WERI-Rb-1 (cell line): ENCODE data around the gene PAQR6.

ENCODE experiments used
- DNase-seq: peaks from one replicate; pipeline ENCODE4 v3.0.0-alpha.2; 2020
- H3K27ac ChIP-seq: fragments of 250-450 bp; sonication (Bioruptor Pico); 2 replicates; pipeline ENCODE4 v1.5.1; 2020; ENCODE audit warnings: mild to moderate bottlenecking, moderate library complexity
- H3K27me3 ChIP-seq: fragments of 250-450 bp; sonication (Bioruptor Pico); 2 replicates; pipeline ENCODE4 v1.5.1; 2021; ENCODE audit warnings: mild to moderate bottlenecking, low read depth, moderate library complexity; ENCODE audit not compliant: insufficient read depth, severe bottlenecking
- H3K36me3 ChIP-seq: fragments of 250-450 bp; sonication (Bioruptor Pico); 2 replicates; pipeline ENCODE4 v1.5.1; 2020; ENCODE audit warnings: mild to moderate bottlenecking, moderate library complexity
- H3K4me3 ChIP-seq: 2 replicates; pipeline ENCODE4 v1.5.1; 2011; ENCODE audit warnings: low read depth, mild to moderate bottlenecking, control low read depth, low read length
- H3K9me3 ChIP-seq: fragments of 250-450 bp; sonication (Bioruptor Pico); 2 replicates; pipeline ENCODE4 v1.5.1; 2021; ENCODE audit warnings: mild to moderate bottlenecking, moderate library complexity; ENCODE audit not compliant: severe bottlenecking
- TF ChIP-seq, protein P1 (sequence below): IDR thresholded peaks from 2 replicates; pipeline ENCODE4 v1.5.1; 2011; ENCODE audit warnings: low read depth, mild to moderate bottlenecking, control low read depth, inconsistent platforms, low read length

Gene PAQR6

DNA sequence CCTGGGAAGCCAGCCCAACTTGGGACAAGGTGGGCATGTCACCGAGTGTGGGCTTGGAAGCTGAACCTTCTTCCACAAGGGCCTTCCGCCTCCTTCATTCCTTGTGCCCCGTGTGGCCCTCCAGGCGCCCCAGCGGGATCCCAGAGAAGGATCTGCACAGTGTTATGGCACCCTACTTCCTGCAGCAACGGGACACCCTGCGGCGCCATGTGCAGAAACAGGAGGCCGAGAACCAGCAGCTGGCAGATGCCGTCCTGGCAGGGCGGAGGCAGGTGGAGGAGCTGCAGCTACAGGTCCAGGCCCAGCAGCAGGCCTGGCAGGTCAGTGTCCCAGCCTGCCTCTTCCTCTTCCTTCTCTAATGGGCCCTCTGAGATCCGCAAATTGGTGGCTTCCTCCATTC is 11.7 kb downstream of the PAQR6 start:
- H3K27me3 ChIP-seq: no peaks in the 10 kb centered on the region
- H3K36me3 ChIP-seq: peaks cover 82% of the 10 kb centered on the region
- no peaks in the 10 kb centered on the region for H3K9me3 ChIP-seq
- TF ChIP-seq, protein P1, sequence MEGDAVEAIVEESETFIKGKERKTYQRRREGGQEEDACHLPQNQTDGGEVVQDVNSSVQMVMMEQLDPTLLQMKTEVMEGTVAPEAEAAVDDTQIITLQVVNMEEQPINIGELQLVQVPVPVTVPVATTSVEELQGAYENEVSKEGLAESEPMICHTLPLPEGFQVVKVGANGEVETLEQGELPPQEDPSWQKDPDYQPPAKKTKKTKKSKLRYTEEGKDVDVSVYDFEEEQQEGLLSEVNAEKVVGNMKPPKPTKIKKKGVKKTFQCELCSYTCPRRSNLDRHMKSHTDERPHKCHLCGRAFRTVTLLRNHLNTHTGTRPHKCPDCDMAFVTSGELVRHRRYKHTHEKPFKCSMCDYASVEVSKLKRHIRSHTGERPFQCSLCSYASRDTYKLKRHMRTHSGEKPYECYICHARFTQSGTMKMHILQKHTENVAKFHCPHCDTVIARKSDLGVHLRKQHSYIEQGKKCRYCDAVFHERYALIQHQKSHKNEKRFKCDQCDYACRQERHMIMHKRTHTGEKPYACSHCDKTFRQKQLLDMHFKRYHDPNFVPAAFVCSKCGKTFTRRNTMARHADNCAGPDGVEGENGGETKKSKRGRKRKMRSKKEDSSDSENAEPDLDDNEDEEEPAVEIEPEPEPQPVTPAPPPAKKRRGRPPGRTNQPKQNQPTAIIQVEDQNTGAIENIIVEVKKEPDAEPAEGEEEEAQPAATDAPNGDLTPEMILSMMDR: no peak
- H3K4me3 ChIP-seq: no peak overlapping the region
- no peak overlapping the region for H3K27ac ChIP-seq
- no peak for DNase-seq

DNA sequence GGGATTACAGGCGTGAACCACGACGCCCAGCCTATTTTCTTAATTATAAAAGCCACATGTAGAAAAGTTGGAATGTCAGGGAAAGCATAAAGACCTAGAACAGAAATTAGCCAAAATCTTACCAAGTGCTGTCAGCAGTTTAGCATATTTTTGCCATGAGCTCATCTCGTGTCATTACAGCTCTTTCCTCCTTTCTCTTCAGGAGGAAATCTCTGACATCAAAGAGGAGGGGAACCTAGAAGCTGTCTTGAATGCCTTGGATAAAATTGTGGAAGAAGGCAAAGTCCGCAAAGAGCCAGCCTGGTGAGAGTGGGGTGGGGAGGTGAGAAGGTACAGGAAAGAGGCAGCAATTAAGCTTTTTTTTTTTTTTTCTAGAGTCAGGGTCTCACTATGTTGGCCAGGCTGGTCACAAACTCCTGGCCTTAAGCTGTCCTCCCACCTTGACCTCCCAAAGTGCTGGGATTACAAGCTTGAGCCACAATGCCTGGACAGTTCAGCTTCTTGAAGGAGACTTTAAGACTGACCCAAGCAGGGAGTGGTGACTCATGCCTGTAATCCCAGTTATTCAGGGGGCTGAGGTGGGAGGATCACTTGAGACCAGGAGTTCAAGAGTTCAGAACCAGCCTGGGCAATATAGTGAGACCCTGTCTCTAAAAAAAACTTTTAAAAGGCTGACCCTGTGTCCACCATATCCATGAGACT is 14.3 kb downstream of the PAQR6 start:
- Histone ChIP-seq H3K36me3 (peaks cover 77% of the 10 kb centered on the region), H3K27me3 (no peaks in the 10 kb centered on the region), H3K27ac (no peak overlapping the region), H3K4me3 (no peak overlapping the region), H3K9me3 (no peaks in the 10 kb centered on the region)
- TF ChIP-seq, protein P1: no peak
- no peak for DNase-seq

GRCh38 chr1:156232201-156232894 is 15.5 kb downstream of the PAQR6 start:
- H3K36me3 ChIP-seq: peaks cover 70% of the 10 kb centered on the region

DNA sequence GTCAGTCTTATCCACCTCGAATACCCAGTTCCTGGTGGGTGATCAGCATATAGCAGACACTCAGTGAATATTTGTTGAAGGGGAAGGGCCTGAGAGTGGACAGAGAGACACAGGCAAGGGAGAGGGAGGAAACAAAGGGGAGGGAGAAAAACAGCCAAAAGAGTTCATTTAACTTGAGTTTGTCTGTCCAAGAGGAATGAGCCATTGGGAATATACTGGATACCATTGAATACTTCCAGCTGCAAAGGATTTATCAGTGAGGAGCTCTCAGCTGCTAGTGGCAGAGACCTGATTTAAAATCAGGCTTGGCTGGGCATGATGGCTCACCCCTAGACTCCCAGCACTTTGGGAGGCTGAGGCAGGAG is 17.4 kb downstream of the PAQR6 start:
- no peaks in the 10 kb centered on the region for H3K9me3 ChIP-seq
- no peak overlapping the region for H3K4me3 ChIP-seq
- TF ChIP-seq, protein P1: no peak
- H3K27me3 ChIP-seq: no peaks in the 10 kb centered on the region
- H3K27ac ChIP-seq: no peak overlapping the region
- no peak for DNase-seq
- H3K36me3 ChIP-seq: peaks cover 68% of the 10 kb centered on the region

More at GRCh38 chr1:156232201-156232894, 15.5 kb downstream of the PAQR6 start:
- DNase-seq: no peak
- Histone ChIP-seq H3K4me3 (no peak overlapping the region), H3K27me3 (no peaks in the 10 kb centered on the region), H3K27ac (no peak overlapping the region), H3K9me3 (no peaks in the 10 kb centered on the region)
- TF ChIP-seq, protein P1: no peak

GRCh38 chr1:156229809-156230472 is 17.9 kb downstream of the PAQR6 start:
- no peaks in the 10 kb centered on the region for H3K27me3 ChIP-seq
- DNase-seq: no peak
- no peaks in the 10 kb centered on the region for H3K9me3 ChIP-seq
- no peak overlapping the region for H3K4me3 ChIP-seq
- peaks cover 65% of the 10 kb centered on the region for H3K36me3 ChIP-seq
- TF ChIP-seq, protein P1: no peak
- no peak overlapping the region for H3K27ac ChIP-seq
